K562 (cell line): ENCODE measurements around the gene MRPL52. TPM values are rescaled to one million over a fixed set of nuclear protein-coding genes. Genes with fewer than 3 reads are reported as not detected.
A peak's percentile ranks its signal among the peaks of the same experiment; 100 is the strongest.

ENCODE experiments used
- CCAR2 ChIP-seq: fragments of 200-400 bp; formaldehyde crosslinking; IDR thresholded peaks from 2 replicates; pipeline ENCODE4 v1.6.1; 2017; ENCODE audit warnings: mild to moderate bottlenecking, low read depth, low read length
- FOXJ3 ChIP-seq: sonication (generic); formaldehyde crosslinking; IDR thresholded peaks from 2 replicates; pipeline ENCODE4 v1.4.0; 2020; ENCODE audit warnings: mild to moderate bottlenecking, missing genetic modification reagents
- GABPB1 ChIP-seq: sonication (generic); formaldehyde crosslinking; IDR thresholded peaks from 2 replicates; pipeline ENCODE4 v1.8.0; 2022; ENCODE audit warnings: mild to moderate bottlenecking, missing genetic modification reagents
- GTF2E2 ChIP-seq: fragments of 200-800 bp; sonication (Bioruptor generic); IDR thresholded peaks from 2 replicates; pipeline ENCODE4 v1.6.1; 2016; ENCODE audit warnings: missing genetic modification characterization, missing compliant biosample characterization
- HDAC2 ChIP-seq: fragments of 450-650 bp; IDR thresholded peaks from 2 replicates; pipeline ENCODE4 v1.6.1; 2016; ENCODE audit warnings: mild to moderate bottlenecking
- HNRNPH1 ChIP-seq: fragments of 200-400 bp; formaldehyde crosslinking; optimal IDR thresholded peaks from 2 replicates; pipeline ENCODE3; 2017; ENCODE audit warnings: low read depth, mild to moderate bottlenecking, low read length, moderate library complexity
- HNRNPUL1 ChIP-seq: fragments of 200-400 bp; formaldehyde crosslinking; IDR thresholded peaks from 2 replicates; pipeline ENCODE4 v1.6.1; 2017; ENCODE audit warnings: low read length
- ILK ChIP-seq: fragments of 450-650 bp; IDR thresholded peaks from 2 replicates; pipeline ENCODE4 v1.6.1; 2016; ENCODE audit warnings: missing genetic modification characterization, low read depth, mild to moderate bottlenecking, missing compliant biosample characterization, moderate library complexity, borderline replicate concordance
- KLF6 ChIP-seq: fragments of 250-450 bp; sonication (Bioruptor Pico); IDR thresholded peaks from 2 replicates; pipeline ENCODE4 v1.4.0; 2020; ENCODE audit warnings: mild to moderate bottlenecking, moderate library complexity, borderline replicate concordance
- MCM7 ChIP-seq, 2 experiments: fragments of 450-650 bp; IDR thresholded peaks; 2 replicates each; pipeline ENCODE4 v1.6.1; 2016 to 2018
- NFIX ChIP-seq: fragments of 250-450 bp; sonication (Bioruptor Pico); IDR thresholded peaks from 2 replicates; pipeline ENCODE4 v1.4.0; 2020; ENCODE audit warnings: low read depth, mild to moderate bottlenecking, moderate library complexity
- NONO ChIP-seq, 2 experiments: fragments of 200-400 bp in 1 of 2; fragments of 450-650 bp in 1 of 2; formaldehyde crosslinking in 1 of 2; IDR thresholded peaks; 2 replicates each; pipeline ENCODE4 v1.6.1; 2017; ENCODE audit warnings: low read depth in 2 of 2, mild to moderate bottlenecking in 2 of 2, moderate library complexity in 2 of 2, low read length in 1 of 2
- NR0B1 ChIP-seq: fragments of 450-650 bp; IDR thresholded peaks from one replicate; pipeline ENCODE4 v1.6.1; 2018; ENCODE audit warnings: mild to moderate bottlenecking, moderate library complexity; ENCODE audit not compliant: partially characterized antibody
- PYGO2 ChIP-seq: fragments of 450-650 bp; IDR thresholded peaks from 2 replicates; pipeline ENCODE4 v1.6.1; 2016; ENCODE audit warnings: mild to moderate bottlenecking, missing genetic modification characterization, moderate library complexity, missing compliant biosample characterization
- RBBP5 ChIP-seq: fragments of 200-600 bp; sonication (generic); IDR thresholded peaks from 2 replicates; pipeline ENCODE4 v1.6.1; 2012; ENCODE audit warnings: borderline replicate concordance, mild to moderate bottlenecking, low read length, control low read depth, inconsistent platforms; ENCODE audit not compliant: insufficient read depth, poor library complexity, severe bottlenecking
- SRF ChIP-seq, 2 experiments: fragments of 250-450, 450-650 bp in 1 of 2; sonication (Bioruptor Pico) in 1 of 2; sonication (generic) in 1 of 2; formaldehyde crosslinking; IDR thresholded peaks; 2 replicates each; pipeline versions ENCODE4 v1.5.0 to v1.5.1; 2020 to 2022; ENCODE audit warnings: mild to moderate bottlenecking in 1 of 2, missing genetic modification reagents in 1 of 2
- TCF7 ChIP-seq: sonication (generic); IDR thresholded peaks from 2 replicates; pipeline ENCODE4 v1.6.1; 2016; ENCODE audit warnings: antibody characterized with exemption, borderline replicate concordance
- TEAD4 ChIP-seq, 2 experiments: sonication (generic) in 1 of 2; formaldehyde crosslinking in 1 of 2; IDR thresholded peaks; 2 replicates each; pipeline versions ENCODE4 v1.6.1 to v1.8.0; 2012 to 2022; ENCODE audit warnings: borderline replicate concordance in 1 of 2, inconsistent platforms in 1 of 2, low read length in 1 of 2, mild to moderate bottlenecking in 1 of 2, missing genetic modification reagents in 1 of 2
- TRIM25 ChIP-seq: fragments of 450-650 bp; IDR thresholded peaks from 2 replicates; pipeline ENCODE4 v1.7.0; 2016; ENCODE audit warnings: borderline replicate concordance
- USF1 ChIP-seq: sonication (generic); formaldehyde crosslinking; IDR thresholded peaks from 2 replicates; pipeline ENCODE4 v1.9.0; 2022; ENCODE audit warnings: mild to moderate bottlenecking, missing genetic modification reagents
- ZC3H8 ChIP-seq: fragments of 450-650 bp; IDR thresholded peaks from 2 replicates; pipeline ENCODE4 v1.6.1; 2017
- ZKSCAN3 ChIP-seq: fragments of 250-450 bp; sonication (Bioruptor Pico); IDR thresholded peaks from 2 replicates; pipeline ENCODE4 v1.4.0; 2020
- ZNF143 ChIP-seq: sonication (generic); formaldehyde crosslinking; IDR thresholded peaks from 2 replicates; pipeline ENCODE4 v1.9.0; 2022; ENCODE audit warnings: mild to moderate bottlenecking, missing genetic modification reagents
- ZNF224 ChIP-seq: sonication (generic); formaldehyde crosslinking; IDR thresholded peaks from 2 replicates; pipeline ENCODE4 v1.8.0; 2022; ENCODE audit warnings: mild to moderate bottlenecking, missing genetic modification reagents
- ZNF311 ChIP-seq: fragments of 250-450 bp; sonication (Bioruptor Pico); IDR thresholded peaks from 2 replicates; pipeline ENCODE4 v1.4.0; 2020; ENCODE audit warnings: mild to moderate bottlenecking, moderate library complexity
- ZNF668 ChIP-seq: fragments of 250-450 bp; sonication (Bioruptor Pico); IDR thresholded peaks from 2 replicates; pipeline ENCODE4 v1.8.0; 2022; ENCODE audit warnings: mild to moderate bottlenecking, inconsistent platforms
- polyA plus RNA-seq, 8 experiments: library from polyadenylated mRNA; depleted of rRNA in 4 of 8; stranded (reverse) in 5 of 8; unstranded in 3 of 8; fragments of >200 nt; fragmentation: Nextera tagmentation in 2 of 8; fragmentation: Illumina TruSeq in 1 of 8; extraction: Ambion mirVana in 2 of 8; extraction: Trizol in 1 of 8; gene quantifications; 2 replicates each; pipeline versions ENCODE4 v1.2.1 to v1.2.3, GENCODE V29; 2011 to 2014; ENCODE audit warnings: inconsistent platforms in 1 of 8, missing spikeins in 1 of 8
- total RNA-seq, 7 experiments: library from RNA; depleted of rRNA in 6 of 7; stranded (reverse); fragments of >200 nt in 6 of 7; fragmentation: Illumina TruSeq in 2 of 7; extraction: Trizol in 2 of 7; gene quantifications; 2 replicates each; pipeline versions ENCODE4 v1.2.1 to v1.2.3, GENCODE V29; 2011 to 2021; ENCODE audit warnings: low replicate concordance in 1 of 7

MRPL52 gene
- total and polyA plus RNA-seq, 9 of the 15 experiments (the other 6 are each of a cell fraction or from before 2014, with no cell fraction given), result 56.5 to 213 (median 168) TPM

GRCh38 chr14:22829661-22830442 lies at the start of gene MRPL52 (continued):
- TF ChIP-seq PYGO2 (tag), result no peak
- TF ChIP-seq GABPB1 (CRISPR knock-in tag), result peak; percentile 80
- TF ChIP-seq ZC3H8, result no peak
- peak; percentile 83 for TF ChIP-seq RBBP5
- no peak for TF ChIP-seq CCAR2
- no peak for TF ChIP-seq ZKSCAN3
- no peak for TF ChIP-seq NR0B1
- no peak for TF ChIP-seq USF1
- TF ChIP-seq NONO (IDR thresholded peaks at IDR 0.05; ENCODE audit: low read depth in 2 of 2, low read length in 1 of 2), result no peak; a peak in 1 of 4 replicates
- TF ChIP-seq MCM7 (IDR thresholded peaks at IDR 0.05), result no peak
- TF ChIP-seq KLF6, result no peak
- no peak for TF ChIP-seq NFIX
- no peak for TF ChIP-seq FOXJ3 (CRISPR knock-in tag)
- no peak for TF ChIP-seq HDAC2
- TF ChIP-seq ZNF668 (CRISPR knock-in tag), result no peak
- no peak for TF ChIP-seq TRIM25
- no peak for TF ChIP-seq SRF (CRISPR knock-in tag; IDR thresholded peaks at IDR 0.05)
- TF ChIP-seq HNRNPH1, result no peak
- TF ChIP-seq ILK (tag), result no peak
- no peak for TF ChIP-seq TCF7
- TF ChIP-seq HNRNPUL1, result no peak
- peak; percentile 72 for TF ChIP-seq TEAD4 (IDR thresholded peaks at IDR 0.05; ENCODE audit: low read length)
- no peak for TF ChIP-seq TEAD4 (CRISPR knock-in tag; IDR thresholded peaks at IDR 0.05; ENCODE audit: borderline replicate concordance)
- TF ChIP-seq ZNF224 (CRISPR knock-in tag), result no peak
- no peak for TF ChIP-seq ZNF311 (CRISPR knock-in tag)
- TF ChIP-seq ZNF143, result no peak
- peak; percentile 88 for TF ChIP-seq GTF2E2 (tag)
